Myometrial cell (primary cell): Measurements from ENCODE around the gene AHSP. TPM values are rescaled to one million over a fixed set of nuclear protein-coding genes. Genes with fewer than 3 reads are reported as not detected.

Experiments used
- total RNA-seq: library from RNA; depleted of rRNA; stranded (reverse); fragments of >200 nt; gene quantifications from 2 replicates; pipeline ENCODE4 v1.2.3, GENCODE V29; 2015

AHSP gene
- total RNA-seq, result not detected in 2 replicates

GRCh38 chr16:31527734-31528274 is at the start of gene AHSP:
AHSP (plus strand) TSS chr16:31527900; CDS start chr16:31528140, 240 bp downstream.

GRCh38 chr16:31483081-31483480 is 44.6 kb upstream of the AHSP start, which contains the start of gene SLC5A2:
SLC5A2 (plus strand) TSS chr16:31483123; CDS start chr16:31483137, 14 bp downstream.

GRCh38 chr16:31507929-31508705 is 19.6 kb upstream of the AHSP start, which contains the start of gene RUSF1:
RUSF1 (minus strand) TSS chr16:31508391; CDS start chr16:31508373, 18 bp downstream.

Other genes with a start within 250 kb of the AHSP start
- 0.86 and 1.9 TPM in 2 replicates for gene ITGAX, start 172.7 kb upstream of the AHSP start, total RNA-seq
- gene ITGAD, start 134.6 kb upstream of the AHSP start, total RNA-seq, result not detected in 2 replicates
- gene COX6A2, start 99.5 kb upstream of the AHSP start, total RNA-seq, result not detected in 2 replicates
- 0.29 and 0.71 TPM in 2 replicates for gene ZNF843, start 85.1 kb upstream of the AHSP start, total RNA-seq
- 7.6 and 8.4 TPM in 2 replicates for gene ARMC5, start 68.4 kb upstream of the AHSP start, total RNA-seq
- 137 and 162 TPM in 2 replicates for gene TGFB1I1, start 55.7 kb upstream of the AHSP start, total RNA-seq
- gene SLC5A2, start 44.8 kb upstream of the AHSP start, total RNA-seq, result not detected in 2 replicates
- gene RUSF1, start 19.5 kb upstream of the AHSP start, total RNA-seq, result 66.6 and 92.8 TPM in 2 replicates